Ishikawa (cell line): ENCODE results near the gene ACYP1.

Experiments used
- CEBPB ChIP-seq: IDR thresholded peaks from 2 replicates; pipeline ENCODE4 v1.6.1; 2012
- CREB1 ChIP-seq: IDR thresholded peaks from 2 replicates; pipeline ENCODE4 v1.6.1; 2012; ENCODE audit warnings: low read depth
- EGR1 ChIP-seq: IDR thresholded peaks from 2 replicates; pipeline ENCODE4 v1.6.1; 2012
- EP300 ChIP-seq: IDR thresholded peaks from 2 replicates; pipeline ENCODE4 v1.6.1; 2012; ENCODE audit warnings: borderline replicate concordance
- FOXM1 ChIP-seq: IDR thresholded peaks from 2 replicates; pipeline ENCODE4 v1.6.1; 2012; ENCODE audit warnings: low read depth, borderline replicate concordance
- NFIC ChIP-seq: IDR thresholded peaks from 2 replicates; pipeline ENCODE4 v1.6.1; 2012
- RAD21 ChIP-seq: IDR thresholded peaks from 2 replicates; pipeline ENCODE4 v1.6.1; 2012; ENCODE audit warnings: low read depth
- TAF1 ChIP-seq: IDR thresholded peaks from 2 replicates; pipeline ENCODE4 v1.6.1; 2012; ENCODE audit warnings: low read depth, mild to moderate bottlenecking
- TCF12 ChIP-seq: IDR thresholded peaks from 2 replicates; pipeline ENCODE4 v1.6.1; 2012; ENCODE audit warnings: low read depth
- TEAD4 ChIP-seq: IDR thresholded peaks from 2 replicates; pipeline ENCODE4 v1.6.1; 2012
- YY1 ChIP-seq: IDR thresholded peaks from 2 replicates; pipeline ENCODE4 v1.6.1; 2012; ENCODE audit warnings: low read depth
- ZBTB7A ChIP-seq: IDR thresholded peaks from 2 replicates; pipeline ENCODE4 v1.6.1; 2012; ENCODE audit warnings: low read depth
- TF ChIP-seq, protein P1 (sequence below): IDR thresholded peaks from 2 replicates; pipeline ENCODE4 v1.6.1; 2012
- TF ChIP-seq, protein P2 (sequence below): IDR thresholded peaks from 2 replicates; pipeline ENCODE4 v1.6.1; 2012; ENCODE audit warnings: low read depth, mild to moderate bottlenecking
- TF ChIP-seq, protein P3 (sequence below): IDR thresholded peaks from 2 replicates; pipeline ENCODE4 v1.6.1; 2012

The ACYP1 gene

DNA sequence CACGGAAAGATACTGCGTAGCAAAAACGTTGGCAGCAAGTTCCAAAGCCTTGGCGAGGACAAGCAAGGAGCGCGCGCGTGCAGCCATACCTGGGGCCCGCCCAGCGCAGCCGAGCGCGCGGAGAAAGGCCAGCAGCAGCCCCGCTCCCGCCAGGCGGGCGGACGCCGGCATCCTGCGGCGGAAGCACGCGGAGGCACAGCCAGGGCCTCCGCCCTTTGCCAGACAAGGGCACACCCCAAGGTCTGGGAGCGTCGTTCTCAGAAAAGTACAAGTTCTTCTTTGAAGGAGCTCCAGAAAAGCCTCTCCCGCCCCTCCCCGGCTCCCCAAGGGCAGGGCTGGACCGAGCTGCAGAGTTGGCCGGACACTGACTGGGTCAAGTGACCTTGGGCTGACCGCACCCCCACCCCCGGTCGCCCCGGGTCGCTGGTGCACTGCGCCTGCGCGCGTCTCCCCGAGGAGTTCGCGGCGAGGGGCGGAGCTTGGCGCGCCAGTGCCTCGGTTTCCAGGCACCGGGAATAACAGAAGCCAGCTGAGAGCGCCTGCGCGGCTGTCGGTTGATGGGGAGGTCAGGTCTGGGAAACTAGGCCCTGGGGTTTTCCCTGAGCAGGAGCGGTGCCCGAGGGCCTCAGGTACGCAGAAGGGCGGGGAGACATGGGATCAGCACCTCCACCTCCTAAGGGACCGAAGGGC is 5.4 kb upstream of the ACYP1 start, which contains the start of gene ZC2HC1C:
ZC2HC1C (plus strand) TSS at position 521 of the 690 bp plus-strand sequence. CDS start 933 bp downstream, outside the sequence.
- TF ChIP-seq EP300 (no peak), NFIC (peak; percentile 64; the same call in 1 of the 2 replicates), TEAD4 (peak; percentile 39; the same call in 1 of the 2 replicates), CEBPB (no peak), ZBTB7A (peak; percentile 66; the same call in 1 of the 2 replicates), YY1 (peak; percentile 75), TAF1 (peak; percentile 87), RAD21 (no peak), CREB1 (no peak), TCF12 (peak; percentile 52), EGR1 (peak; percentile 29; the same call in 1 of the 2 replicates), FOXM1 (no peak)
- TF ChIP-seq, protein P1, sequence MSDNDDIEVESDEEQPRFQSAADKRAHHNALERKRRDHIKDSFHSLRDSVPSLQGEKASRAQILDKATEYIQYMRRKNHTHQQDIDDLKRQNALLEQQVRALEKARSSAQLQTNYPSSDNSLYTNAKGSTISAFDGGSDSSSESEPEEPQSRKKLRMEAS = peak; percentile 93
- TF ChIP-seq, protein P2, sequence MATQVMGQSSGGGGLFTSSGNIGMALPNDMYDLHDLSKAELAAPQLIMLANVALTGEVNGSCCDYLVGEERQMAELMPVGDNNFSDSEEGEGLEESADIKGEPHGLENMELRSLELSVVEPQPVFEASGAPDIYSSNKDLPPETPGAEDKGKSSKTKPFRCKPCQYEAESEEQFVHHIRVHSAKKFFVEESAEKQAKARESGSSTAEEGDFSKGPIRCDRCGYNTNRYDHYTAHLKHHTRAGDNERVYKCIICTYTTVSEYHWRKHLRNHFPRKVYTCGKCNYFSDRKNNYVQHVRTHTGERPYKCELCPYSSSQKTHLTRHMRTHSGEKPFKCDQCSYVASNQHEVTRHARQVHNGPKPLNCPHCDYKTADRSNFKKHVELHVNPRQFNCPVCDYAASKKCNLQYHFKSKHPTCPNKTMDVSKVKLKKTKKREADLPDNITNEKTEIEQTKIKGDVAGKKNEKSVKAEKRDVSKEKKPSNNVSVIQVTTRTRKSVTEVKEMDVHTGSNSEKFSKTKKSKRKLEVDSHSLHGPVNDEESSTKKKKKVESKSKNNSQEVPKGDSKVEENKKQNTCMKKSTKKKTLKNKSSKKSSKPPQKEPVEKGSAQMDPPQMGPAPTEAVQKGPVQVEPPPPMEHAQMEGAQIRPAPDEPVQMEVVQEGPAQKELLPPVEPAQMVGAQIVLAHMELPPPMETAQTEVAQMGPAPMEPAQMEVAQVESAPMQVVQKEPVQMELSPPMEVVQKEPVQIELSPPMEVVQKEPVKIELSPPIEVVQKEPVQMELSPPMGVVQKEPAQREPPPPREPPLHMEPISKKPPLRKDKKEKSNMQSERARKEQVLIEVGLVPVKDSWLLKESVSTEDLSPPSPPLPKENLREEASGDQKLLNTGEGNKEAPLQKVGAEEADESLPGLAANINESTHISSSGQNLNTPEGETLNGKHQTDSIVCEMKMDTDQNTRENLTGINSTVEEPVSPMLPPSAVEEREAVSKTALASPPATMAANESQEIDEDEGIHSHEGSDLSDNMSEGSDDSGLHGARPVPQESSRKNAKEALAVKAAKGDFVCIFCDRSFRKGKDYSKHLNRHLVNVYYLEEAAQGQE = no peak
- TF ChIP-seq, protein P3, sequence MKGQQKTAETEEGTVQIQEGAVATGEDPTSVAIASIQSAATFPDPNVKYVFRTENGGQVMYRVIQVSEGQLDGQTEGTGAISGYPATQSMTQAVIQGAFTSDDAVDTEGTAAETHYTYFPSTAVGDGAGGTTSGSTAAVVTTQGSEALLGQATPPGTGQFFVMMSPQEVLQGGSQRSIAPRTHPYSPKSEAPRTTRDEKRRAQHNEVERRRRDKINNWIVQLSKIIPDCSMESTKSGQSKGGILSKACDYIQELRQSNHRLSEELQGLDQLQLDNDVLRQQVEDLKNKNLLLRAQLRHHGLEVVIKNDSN = peak; percentile 57

DNA sequence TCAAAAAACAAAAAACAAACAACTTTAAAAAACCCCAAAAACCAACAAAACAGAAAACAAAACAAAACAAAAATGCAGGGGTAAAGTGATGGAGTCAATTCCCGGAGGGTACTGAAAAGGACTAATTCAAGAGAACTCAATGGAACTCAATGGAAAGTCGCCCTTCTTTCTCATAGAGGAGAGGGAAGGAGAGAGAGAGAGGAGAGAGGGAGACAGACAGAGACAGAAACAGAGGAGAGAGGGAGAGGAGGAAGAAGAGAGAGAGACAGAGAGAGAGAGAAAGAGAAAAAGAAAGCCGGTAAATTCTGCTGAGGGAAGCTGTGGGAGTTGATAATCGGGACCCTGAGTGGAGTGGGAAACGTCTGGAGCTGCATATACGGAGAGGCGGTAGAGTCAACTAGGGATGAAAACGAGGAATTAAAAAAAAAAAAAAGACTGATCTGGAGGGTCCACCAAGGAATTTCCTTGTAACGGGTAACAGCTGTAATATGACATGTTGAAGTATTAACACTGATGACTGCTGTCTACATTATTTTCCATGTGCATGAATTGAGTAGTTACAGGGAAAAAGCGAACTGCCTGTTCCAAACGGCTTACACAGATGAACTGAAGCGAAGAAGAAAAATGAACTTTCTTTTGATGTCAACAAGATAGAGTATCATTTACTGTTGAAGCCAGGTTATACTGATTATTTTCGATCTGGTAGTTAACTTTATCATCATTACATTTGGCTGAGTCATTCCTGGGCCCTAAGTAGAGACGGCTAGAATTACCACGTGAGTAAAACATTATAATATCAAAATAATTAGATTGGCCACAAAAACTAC is 4.7 kb upstream of the ACYP1 start:
- no peak for TF ChIP-seq ZBTB7A
- no peak for TF ChIP-seq TEAD4
- TF ChIP-seq EP300 = no peak
- TF ChIP-seq CREB1 = no peak
- TF ChIP-seq, protein P2 = no peak
- no peak for TF ChIP-seq FOXM1
- TF ChIP-seq NFIC = no peak
- no peak for TF ChIP-seq CEBPB
- TF ChIP-seq, protein P1 = no peak
- TF ChIP-seq YY1 = no peak
- no peak for TF ChIP-seq EGR1
- TF ChIP-seq, protein P3 = no peak
- TF ChIP-seq TCF12 = no peak
- TF ChIP-seq RAD21 = no peak
- no peak for TF ChIP-seq TAF1

DNA sequence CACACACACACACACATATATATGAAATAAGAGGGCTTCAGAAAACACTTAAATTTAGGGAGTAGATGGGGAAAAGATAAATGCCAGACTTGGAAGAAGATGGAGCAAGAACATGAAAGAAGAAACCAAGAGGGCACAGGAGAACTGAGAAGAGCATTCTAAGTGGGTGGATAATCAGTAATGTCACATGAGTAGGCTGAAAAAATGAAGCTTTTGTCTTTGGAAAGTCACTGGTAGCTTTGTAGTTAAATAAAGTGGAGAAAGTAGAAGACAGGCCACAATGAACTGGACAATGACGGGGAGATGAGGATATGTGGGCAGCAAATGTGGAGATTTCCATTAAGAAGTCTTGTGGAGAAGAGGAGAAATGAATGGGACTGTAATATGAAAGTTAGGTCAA is 3.4 kb upstream of the ACYP1 start:
- TF ChIP-seq ZBTB7A (no peak), CREB1 (no peak), TAF1 (no peak)

DNA sequence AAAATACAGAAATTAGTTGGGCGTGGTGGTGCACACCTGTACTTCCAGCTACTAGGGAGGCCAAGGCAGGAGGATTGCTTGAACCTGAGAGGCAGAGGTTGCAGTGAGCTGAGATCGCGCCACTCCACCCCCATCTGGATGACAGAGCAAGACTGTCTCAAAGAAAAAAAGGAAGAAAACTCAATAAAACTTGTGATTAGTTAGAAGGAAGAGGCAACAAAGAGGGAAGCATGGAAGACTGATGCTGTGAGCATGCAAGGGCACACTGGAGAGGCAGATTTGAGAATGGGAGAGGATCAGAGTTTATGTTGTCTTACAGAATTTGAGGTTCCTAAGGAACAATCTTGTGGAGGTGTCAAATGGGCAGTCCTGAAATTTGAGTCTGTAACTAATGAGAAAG is 2.9 kb upstream of the ACYP1 start:
- TF ChIP-seq RAD21 (no peak), TAF1 (no peak), YY1 (no peak), EGR1 (no peak), CEBPB (no peak), CREB1 (no peak), NFIC (no peak), EP300 (no peak), TEAD4 (no peak), TCF12 (no peak), ZBTB7A (no peak), FOXM1 (no peak)
- TF ChIP-seq, protein P3 = no peak
- TF ChIP-seq, protein P1 = no peak
- TF ChIP-seq, protein P2 = no peak
